Right cardiac atrium (tissue), 5 donors: ENCODE measurements around the gene ZNF740. TPM values are rescaled to one million over a fixed set of nuclear protein-coding genes. Genes with fewer than 3 reads are reported as not detected.
A peak's percentile ranks its signal among the peaks of the same experiment; 100 is the strongest.
"Not testable (repeated sequence)": the region's sequence is repeated elsewhere in the genome, so short reads cannot be mapped to it uniquely, and the experiment has no call there.

Experiments
- ATAC-seq, 2 donors: fragments of 200-7000 bp; cut with Tn5 transposase; one replicate each; pipeline versions ENCODE4 v1.8.0 to v1.9.1; 2020; ENCODE audit warnings: moderate library complexity in 2 of 2, mild to moderate bottlenecking in 1 of 2
- DNase-seq, 3 donors: peaks; one replicate each; pipeline ENCODE4 v3.0.0-alpha.2; 2020
- H3K27ac ChIP-seq: one replicate; pipeline ENCODE4 v1.5.1; 2013; ENCODE audit warnings: mild to moderate bottlenecking, low read length, control low read depth, moderate library complexity
- H3K27me3 ChIP-seq: one replicate; pipeline ENCODE4 v1.6.1; 2013; ENCODE audit not compliant: control insufficient read depth, insufficient read depth
- H3K4me1 ChIP-seq: one replicate; pipeline ENCODE4 v1.6.1; 2013; ENCODE audit warnings: low read length; ENCODE audit not compliant: control insufficient read depth, insufficient read depth
- H3K4me3 ChIP-seq: one replicate; pipeline ENCODE4 v1.5.1; 2013; ENCODE audit warnings: low read length, control low read depth
- H3K9me3 ChIP-seq: one replicate; pipeline ENCODE4 v1.6.1; 2013; ENCODE audit warnings: low read length; ENCODE audit not compliant: control insufficient read depth
- WGBS: extraction: QIAGEN DNeasy Blood & Tissue Kit; methylation state at CpG from one replicate; pipeline ENCODE4 v1.1.7; 2013; 5-methylcytosine and 5-hydroxymethylcytosine counted together
- intact Hi-C, 4 donors: fragments of 100-400 bp; cut with DNase I; formaldehyde crosslinking; loops; one replicate each; pipeline versions ENCODE4 v1.11.0 to v1.14.0; 2022 to 2023
- polyA plus RNA-seq: library from polyadenylated mRNA; stranded (reverse); fragments of 200-250 nt; gene quantifications from one replicate; pipeline ENCODE4 v1.2.3, GENCODE V29; 2013
- total RNA-seq, 4 donors: library from RNA; stranded (reverse); fragmentation: NEBNext Ultra II Directional; extraction: Animal tissue kit (Norgen Biotek cat#: 25700); gene quantifications; one replicate each; pipeline ENCODE4 v1.2.1, GENCODE V29; 2021
- donor health status: healthy with polysubstance abuse.
- donor health status: DM: no; HTN: yes; CAD: no.
- donor health status: DM: no; HTN: no; CAD: no.
- donor health status: DM: no; HTN: yes; CAD: no; lungs with severe emphysema.
- donor health status: DM: yes; HTN: yes; CAD: no.

Gene ZNF740
- total and polyA plus RNA-seq, 5 donors, result 5.3 to 29.9 (median 17.0) TPM

GRCh38 chr12:53173085-53173715 is 7.3 kb upstream of the ZNF740 start:
- H3K9me3 ChIP-seq, result no peaks in the 10 kb centered on the region
- DNase-seq (no peak), ATAC-seq (no peak)
- H3K27ac ChIP-seq, result no peak overlapping the region
- no peaks in the 10 kb centered on the region for H3K27me3 ChIP-seq
- H3K4me1 ChIP-seq, result no peaks in the 10 kb centered on the region
- 91% methylated on average over 10 of the region's 10 CpGs for WGBS
- intact Hi-C loops, result no loop called here
- no peak overlapping the region for H3K4me3 ChIP-seq

DNA sequence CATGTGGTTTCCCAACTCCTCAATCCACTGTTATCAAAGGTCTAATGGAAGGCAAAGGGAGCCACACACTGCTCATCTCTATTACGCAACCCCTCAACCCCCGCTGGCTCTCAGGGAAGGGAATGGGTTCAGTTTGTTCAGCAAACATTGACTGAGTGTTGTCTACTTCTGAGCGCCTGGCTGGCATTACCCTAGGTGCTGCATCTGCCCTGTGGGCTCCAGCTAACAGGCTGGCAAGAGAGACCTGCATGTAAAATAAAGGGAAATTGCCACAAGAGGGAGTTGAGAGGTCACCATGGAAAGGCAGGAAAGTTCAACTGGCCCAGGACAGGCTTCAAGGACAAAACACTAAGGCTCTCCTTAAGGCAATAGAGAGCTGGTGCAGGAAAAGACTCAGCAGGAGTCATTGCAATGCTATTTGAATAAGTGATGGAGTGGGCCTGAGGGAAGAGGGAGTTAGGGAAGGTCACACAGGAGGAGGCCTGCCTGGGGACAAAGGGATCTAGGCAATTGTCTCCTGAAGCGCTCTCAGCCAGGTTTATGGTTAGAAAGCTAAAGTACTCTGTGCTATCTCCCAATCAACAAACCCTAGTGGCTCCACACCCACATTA is 5.5 kb upstream of the ZNF740 start:
- Histone ChIP-seq H3K9me3 (no peaks in the 10 kb centered on the region), H3K4me1 (peaks cover 2% of the 10 kb centered on the region), H3K27ac (no peak overlapping the region), H3K27me3 (no peaks in the 10 kb centered on the region), H3K4me3 (no peak overlapping the region)
- no peak for DNase-seq
- ATAC-seq, result peak in 1 of 2 donors; percentile 15
- WGBS, result 90% methylated on average over 4 of the region's 4 CpGs
- intact Hi-C loops, result no loop called here

DNA sequence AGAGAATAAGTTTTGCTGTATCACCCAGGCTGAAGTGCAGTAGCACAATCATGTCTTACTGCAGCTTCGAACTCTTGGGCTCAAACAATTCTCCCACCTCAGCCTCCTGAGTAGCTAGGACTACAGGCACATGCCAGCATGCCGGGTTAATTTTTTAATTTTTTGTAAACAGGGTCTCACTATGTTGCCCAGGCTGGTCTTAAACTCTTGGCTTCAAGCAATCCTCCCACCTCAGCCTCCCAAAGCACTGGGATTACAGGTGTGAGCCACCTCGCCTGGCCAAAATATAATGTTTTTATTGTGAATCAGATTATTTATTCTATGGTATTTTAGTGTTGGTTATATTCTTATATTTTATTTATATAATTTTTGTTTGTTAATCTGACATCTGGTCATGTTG is 3.8 kb upstream of the ZNF740 start:
- H3K4me1 ChIP-seq, result peaks cover 3% of the 10 kb centered on the region
- no peak for DNase-seq
- intact Hi-C loops, result no loop called here
- H3K9me3 ChIP-seq, result no peaks in the 10 kb centered on the region
- no peaks in the 10 kb centered on the region for H3K27me3 ChIP-seq
- WGBS, result over 99% methylated on average over 3 of the region's 3 CpGs
- no peak for ATAC-seq
- H3K4me3 ChIP-seq, result no peak overlapping the region
- no peak overlapping the region for H3K27ac ChIP-seq

- ATAC-seq, H3K4me1 ChIP-seq, H3K27me3 ChIP-seq, H3K27ac ChIP-seq, H3K9me3 ChIP-seq, H3K4me3 ChIP-seq, intact Hi-C loops, DNase-seq: not testable (repeated sequence)
- 93% methylated on average over 6 of the region's 6 CpGs for WGBS
Measured at GRCh38 chr12:53177447-53177846, 3.1 kb upstream of the ZNF740 start.

GRCh38 chr12:53178803-53179202 is 1.7 kb upstream of the ZNF740 start:
- ATAC-seq, H3K27me3 ChIP-seq, intact Hi-C loops, H3K9me3 ChIP-seq, DNase-seq, H3K27ac ChIP-seq, H3K4me3 ChIP-seq: not testable (repeated sequence)
- 96% methylated on average over 14 of the region's 14 CpGs for WGBS
- H3K4me1 ChIP-seq, result peaks cover 11% of the 10 kb centered on the region

- intact Hi-C loops, result no loop called here
- Histone ChIP-seq H3K4me1 (peaks cover 11% of the 10 kb centered on the region), H3K27me3 (no peaks in the 10 kb centered on the region), H3K27ac (peak overlapping the region; percentile 99), H3K9me3 (no peaks in the 10 kb centered on the region), H3K4me3 (peak overlapping the region; percentile 70)
- WGBS, result 16% methylated on average over 12 of the region's 12 CpGs
- ATAC-seq, result peak; percentile 12 to 38
- peak in 2 of 3 donors; percentile 30 to 63 for DNase-seq
Measured at GRCh38 chr12:53179687-53180219, 769 bp upstream of the ZNF740 start.

GRCh38 chr12:53180931-53181645 is 566 bp downstream of the ZNF740 start:
- Histone ChIP-seq H3K27ac (peak overlapping the region; percentile 88), H3K27me3 (no peaks in the 10 kb centered on the region), H3K4me3 (peak overlapping the region; percentile 70), H3K4me1 (peaks cover 11% of the 10 kb centered on the region), H3K9me3 (no peaks in the 10 kb centered on the region)
- peak; percentile 76 to 93 (median 93) for DNase-seq
- peak; percentile 87 to 88 for ATAC-seq
- under 1% methylated on average over 56 of the region's 57 CpGs for WGBS
- intact Hi-C loops, result no loop called here

DNA sequence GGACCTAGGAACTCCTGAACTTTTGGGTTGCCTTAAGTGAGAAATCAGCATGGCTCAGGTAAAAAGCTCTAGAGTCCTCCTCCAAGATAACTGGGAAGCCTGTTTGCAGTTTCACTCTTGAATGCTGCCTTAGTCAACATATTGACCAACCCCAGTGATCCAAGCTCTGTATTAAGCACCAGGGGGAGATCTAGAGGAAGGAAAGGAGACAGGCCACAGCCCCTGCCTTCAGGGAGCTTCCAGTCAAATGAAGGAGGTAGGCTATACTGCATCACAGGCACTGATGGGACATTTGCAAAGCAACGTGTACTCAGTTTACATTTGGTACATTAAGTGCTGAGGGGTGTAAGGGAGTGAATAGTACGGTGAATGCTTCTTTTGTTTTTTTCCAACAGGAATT is 1.4 kb downstream of the ZNF740 start:
- H3K4me3 ChIP-seq, result peak overlapping the region; percentile 70
- H3K27ac ChIP-seq, result peak overlapping the region; percentile 23
- intact Hi-C loops, result no loop called here
- H3K27me3 ChIP-seq, result no peaks in the 10 kb centered on the region
- WGBS, result 64% methylated on average over 2 of the region's 2 CpGs
- H3K9me3 ChIP-seq, result no peaks in the 10 kb centered on the region
- peaks cover 11% of the 10 kb centered on the region for H3K4me1 ChIP-seq
- no peak for DNase-seq
- no peak for ATAC-seq

- WGBS, result 58% methylated on average over 2 of the region's 2 CpGs
- DNase-seq, result no peak
- Histone ChIP-seq H3K9me3 (no peaks in the 10 kb centered on the region), H3K4me3 (no peak overlapping the region), H3K4me1 (peaks cover 11% of the 10 kb centered on the region), H3K27me3 (no peaks in the 10 kb centered on the region), H3K27ac (no peak overlapping the region)
- intact Hi-C loops, result no loop called here
- ATAC-seq, result no peak
Measured at GRCh38 chr12:53182903-53183302, 2.4 kb downstream of the ZNF740 start.

DNA sequence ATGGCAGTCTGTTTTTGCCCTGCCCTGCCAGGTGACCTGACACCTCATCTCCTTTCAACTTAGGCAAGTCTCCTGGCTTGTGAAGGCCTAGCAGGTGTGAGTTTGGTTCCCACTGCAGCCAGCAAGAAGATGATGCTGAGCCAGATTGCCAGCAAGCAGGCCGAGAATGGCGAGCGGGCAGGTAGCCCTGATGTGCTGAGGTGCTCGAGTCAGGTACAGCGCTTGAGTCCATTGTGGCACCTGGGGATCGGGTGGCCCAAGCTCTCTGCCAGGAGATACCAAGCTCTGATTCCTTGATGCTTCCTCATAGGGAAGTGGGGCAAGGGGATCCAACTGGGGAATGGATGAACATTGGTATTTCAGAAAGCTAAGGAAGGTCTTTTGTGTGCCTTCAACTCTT is 4.3 kb downstream of the ZNF740 start:
- Histone ChIP-seq H3K27me3 (no peaks in the 10 kb centered on the region), H3K9me3 (no peaks in the 10 kb centered on the region), H3K4me3 (no peak overlapping the region), H3K27ac (no peak overlapping the region), H3K4me1 (peaks cover 10% of the 10 kb centered on the region)
- intact Hi-C loops, result loop anchor here in 1 of 4 donors (5.0 kb wide), 1 partner anchor 118 kb away; no protein-coding TSS in a partner anchor
- 92% methylated on average over 6 of the region's 6 CpGs for WGBS
- ATAC-seq (no peak), DNase-seq (no peak)

DNA sequence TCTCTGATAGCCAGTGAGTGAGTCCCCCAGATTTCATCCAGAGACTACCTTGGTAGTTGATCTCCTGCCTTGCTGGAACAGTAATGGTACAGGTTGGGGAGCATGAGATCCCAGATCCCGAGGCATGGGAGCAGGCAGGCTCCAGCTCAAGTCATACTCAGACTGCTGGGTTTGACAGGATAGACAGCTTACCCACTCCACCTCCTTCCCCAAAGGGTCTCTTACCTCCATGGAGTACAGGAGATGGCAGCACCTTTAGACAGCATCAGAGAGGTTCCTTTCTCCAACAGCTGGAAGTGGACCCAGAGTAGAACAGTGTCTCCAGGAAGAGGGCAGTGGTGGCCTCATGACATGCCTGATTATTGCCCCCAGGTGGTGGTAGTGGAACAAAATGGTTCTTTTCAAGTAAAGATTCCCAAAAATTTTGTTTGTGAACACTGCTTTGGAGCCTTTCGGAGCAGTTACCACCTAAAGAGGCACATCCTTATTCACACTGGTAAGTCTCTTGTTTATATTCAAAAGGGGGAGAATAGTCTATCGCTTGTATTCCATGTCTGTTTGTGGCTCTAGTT is 5.1 kb downstream of the ZNF740 start:
- ATAC-seq (no peak), DNase-seq (no peak)
- peaks cover 10% of the 10 kb centered on the region for H3K4me1 ChIP-seq
- 96% methylated on average over 3 of the region's 3 CpGs for WGBS
- no peaks in the 10 kb centered on the region for H3K27me3 ChIP-seq
- intact Hi-C loops, result loop anchor here in 1 of 4 donors (5.0 kb wide), 1 partner anchor 118 kb away; no protein-coding TSS in a partner anchor
- H3K27ac ChIP-seq, result no peak overlapping the region
- H3K4me3 ChIP-seq, result no peak overlapping the region
- H3K9me3 ChIP-seq, result no peaks in the 10 kb centered on the region
